Parathyroid adenoma (tissue), 2 donors: ENCODE data around the gene KBTBD4.

Source experiments
- H2AFZ ChIP-seq: fragments of 300-600 bp; sonication (generic); one replicate; pipeline ENCODE4 v1.7.0; 2017; ENCODE audit warnings: antibody characterized with exemption, mild to moderate bottlenecking
- H3K27ac ChIP-seq: fragments of 300-600 bp; sonication (generic); one replicate; pipeline ENCODE4 v1.7.0; 2017
- H3K27me3 ChIP-seq: fragments of 300-600 bp; sonication (generic); one replicate; pipeline ENCODE4 v1.7.0; 2017; ENCODE audit warnings: low read length; ENCODE audit not compliant: control insufficient read depth, insufficient read depth
- H3K36me3 ChIP-seq: fragments of 300-600 bp; sonication (generic); one replicate; pipeline ENCODE4 v1.7.0; 2017; ENCODE audit warnings: low read length; ENCODE audit not compliant: control insufficient read depth, insufficient read depth
- H3K4me1 ChIP-seq: fragments of 300-600 bp; sonication (generic); one replicate; pipeline ENCODE4 v1.7.0; 2017; ENCODE audit warnings: control low read depth
- H3K4me2 ChIP-seq: fragments of 300-600 bp; sonication (generic); one replicate; pipeline ENCODE4 v1.7.0; 2017; ENCODE audit warnings: low read length
- H3K4me3 ChIP-seq: fragments of 300-600 bp; sonication (generic); one replicate; pipeline ENCODE4 v1.7.0; 2017; ENCODE audit warnings: low read depth, low read length
- H3K79me2 ChIP-seq: fragments of 300-600 bp; sonication (generic); one replicate; pipeline ENCODE4 v1.7.0; 2017; ENCODE audit warnings: control low read depth
- H3K9ac ChIP-seq: fragments of 300-600 bp; sonication (generic); one replicate; pipeline ENCODE4 v1.7.0; 2017; ENCODE audit warnings: mild to moderate bottlenecking
- H3K9me3 ChIP-seq: fragments of 300-600 bp; sonication (generic); one replicate; pipeline ENCODE4 v1.7.0; 2017; ENCODE audit warnings: low read length; ENCODE audit not compliant: control insufficient read depth
- CTCF ChIP-seq: fragments of 300-600 bp; sonication (generic); IDR thresholded peaks from one replicate; pipeline ENCODE4 v1.7.0; 2017; ENCODE audit warnings: antibody characterized with exemption, mild to moderate bottlenecking
- donor health status: primary hyperparathyroidism.

KBTBD4 gene

GRCh38 chr11:47589584-47589976 lies 10.8 kb upstream of the KBTBD4 start:
- no peak for TF ChIP-seq CTCF
- H3K9ac ChIP-seq = no peak overlapping the region

GRCh38 chr11:47589118-47589517 lies 10.3 kb upstream of the KBTBD4 start:
- H3K4me2 ChIP-seq = no peak overlapping the region
- H3K27ac ChIP-seq = no peak overlapping the region
- no peaks in the 10 kb centered on the region for H3K36me3 ChIP-seq
- no peaks in the 10 kb centered on the region for H3K79me2 ChIP-seq
- no peak overlapping the region for H3K9ac ChIP-seq
- H3K27me3 ChIP-seq = no peaks in the 10 kb centered on the region
- TF ChIP-seq CTCF = no peak
- H3K4me3 ChIP-seq = no peak overlapping the region
- peaks cover 4% of the 10 kb centered on the region for H3K4me1 ChIP-seq
- no peaks in the 10 kb centered on the region for H3K9me3 ChIP-seq
- H2AFZ ChIP-seq = no peak overlapping the region

More at GRCh38 chr11:47589584-47589976, 10.8 kb upstream of the KBTBD4 start:
- H3K4me1 ChIP-seq = peaks cover 4% of the 10 kb centered on the region
- H3K4me2 ChIP-seq = no peak overlapping the region
- no peaks in the 10 kb centered on the region for H3K9me3 ChIP-seq
- H2AFZ ChIP-seq = no peak overlapping the region
- no peaks in the 10 kb centered on the region for H3K36me3 ChIP-seq
- no peak overlapping the region for H3K4me3 ChIP-seq
- no peaks in the 10 kb centered on the region for H3K27me3 ChIP-seq
- H3K27ac ChIP-seq = no peak overlapping the region
- H3K79me2 ChIP-seq = no peaks in the 10 kb centered on the region

GRCh38 chr11:47587723-47588326 lies 9.1 kb upstream of the KBTBD4 start:
- TF ChIP-seq CTCF = no peak
- H3K36me3 ChIP-seq = no peaks in the 10 kb centered on the region

GRCh38 chr11:47587039-47587716 lies 8.4 kb upstream of the KBTBD4 start:
- no peak for TF ChIP-seq CTCF
- no peaks in the 10 kb centered on the region for H3K9me3 ChIP-seq
- no peak overlapping the region for H2AFZ ChIP-seq
- H3K4me1 ChIP-seq = no peaks in the 10 kb centered on the region
- H3K27ac ChIP-seq = no peak overlapping the region
- H3K4me3 ChIP-seq = no peak overlapping the region
- no peak overlapping the region for H3K9ac ChIP-seq
- H3K79me2 ChIP-seq = no peaks in the 10 kb centered on the region
- no peak overlapping the region for H3K4me2 ChIP-seq
- no peaks in the 10 kb centered on the region for H3K36me3 ChIP-seq
- H3K27me3 ChIP-seq = no peaks in the 10 kb centered on the region

More at GRCh38 chr11:47587723-47588326, 9.1 kb upstream of the KBTBD4 start:
- Histone ChIP-seq H3K9ac (no peak overlapping the region), H3K27ac (no peak overlapping the region), H3K4me2 (no peak overlapping the region), H3K4me1 (no peaks in the 10 kb centered on the region), H2AFZ (no peak overlapping the region), H3K79me2 (no peaks in the 10 kb centered on the region), H3K27me3 (no peaks in the 10 kb centered on the region), H3K4me3 (no peak overlapping the region), H3K9me3 (no peaks in the 10 kb centered on the region)
